ENCODE measurements around the gene CCNE1. TPM values are rescaled to one million over a fixed set of nuclear protein-coding genes. Genes with fewer than 3 reads are reported as not detected.

CCNE1 gene
- total and polyA plus RNA-seq, 2 experiments from 2014 or later: 26.1 to 38.3 TPM

DNA sequence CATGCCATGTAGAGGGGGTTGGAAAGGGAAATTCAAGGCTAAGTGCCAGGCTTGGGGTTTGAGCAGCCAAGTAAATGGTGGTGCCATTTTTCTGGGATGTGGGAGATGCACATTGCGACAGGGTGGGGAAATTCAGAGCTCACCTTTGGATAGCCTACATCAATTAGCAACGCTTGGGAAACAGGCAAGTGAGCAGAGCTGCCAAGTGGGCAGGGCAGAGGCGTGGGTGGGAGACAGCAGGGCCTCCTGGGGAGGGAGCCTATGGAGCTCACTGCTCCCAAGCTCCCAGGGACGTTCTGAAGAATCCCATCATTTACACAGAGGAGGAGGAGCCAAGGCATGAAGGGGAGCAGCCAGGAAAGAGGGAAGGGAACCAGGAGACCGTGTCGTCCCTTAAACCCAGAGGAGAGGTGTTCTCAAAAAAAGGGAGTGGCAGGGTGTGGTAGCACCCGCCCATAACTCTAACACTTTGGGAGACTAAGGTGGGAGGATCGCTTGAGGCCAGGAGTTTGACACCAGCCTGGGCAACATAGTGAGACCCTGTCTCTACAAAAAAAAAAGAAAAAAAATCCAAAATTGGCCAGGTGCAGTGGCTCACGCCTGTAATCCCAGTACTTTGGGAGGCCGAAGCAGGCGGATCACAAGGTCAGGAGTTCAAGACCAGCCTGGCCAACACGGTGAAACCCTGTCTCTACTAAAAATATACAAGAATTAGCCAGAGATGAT, 11.5 kb upstream of the CCNE1 start:
- no peaks in the 10 kb centered on the region for H3K9me3 Mint-ChIP-seq
- Histone ChIP-seq H3F3A (replicated peaks; ENCODE audit: low read depth) (no peaks in the 10 kb centered on the region), H4K20me1 (replicated peaks; ENCODE audit: insufficient read depth) (no peaks in the 10 kb centered on the region), H3K27ac (ENCODE audit: low read depth) (no peak overlapping the region), H3K79me2 (replicated peaks; ENCODE audit: insufficient read depth) (no peaks in the 10 kb centered on the region), H3K4me3 (no peak overlapping the region), H3K36me3 (ENCODE audit: insufficient read depth) (no peaks in the 10 kb centered on the region), H3K9me2 (ENCODE audit: insufficient read depth) (no peaks in the 10 kb centered on the region), H3K4me2 (no peak overlapping the region), H3K27me3 (ENCODE audit: insufficient read depth) (no peaks in the 10 kb centered on the region), H3K4me1 (ENCODE audit: insufficient read depth) (0 out of 2 replicates have a peak, but pooled peaks cover 6% of the 10 kb centered on the region), H2AFZ (no peak overlapping the region)
- peaks cover 15% of the 10 kb centered on the region for H3K4me1 Mint-ChIP-seq
- H3K4me3 Mint-ChIP-seq: no peak overlapping the region
- ATAC-seq (no peak), DNase-seq (ENCODE audit: low spot score) (no peak)
- no peak overlapping the region for H3K27ac Mint-ChIP-seq
- peaks cover 10% of the 10 kb centered on the region for H3K27me3 Mint-ChIP-seq (ENCODE audit: insufficient read depth, low read depth, poor library complexity)
- TF ChIP-seq CREB1 (CRISPR knock-in tag; IDR thresholded peaks at IDR 0.05; ENCODE audit: low read depth): no peak
- no peak for TF ChIP-seq EZH2 (IDR thresholded peaks at IDR 0.05; ENCODE audit: low read depth, unreplicated experiment)
- TF ChIP-seq, protein P1, sequence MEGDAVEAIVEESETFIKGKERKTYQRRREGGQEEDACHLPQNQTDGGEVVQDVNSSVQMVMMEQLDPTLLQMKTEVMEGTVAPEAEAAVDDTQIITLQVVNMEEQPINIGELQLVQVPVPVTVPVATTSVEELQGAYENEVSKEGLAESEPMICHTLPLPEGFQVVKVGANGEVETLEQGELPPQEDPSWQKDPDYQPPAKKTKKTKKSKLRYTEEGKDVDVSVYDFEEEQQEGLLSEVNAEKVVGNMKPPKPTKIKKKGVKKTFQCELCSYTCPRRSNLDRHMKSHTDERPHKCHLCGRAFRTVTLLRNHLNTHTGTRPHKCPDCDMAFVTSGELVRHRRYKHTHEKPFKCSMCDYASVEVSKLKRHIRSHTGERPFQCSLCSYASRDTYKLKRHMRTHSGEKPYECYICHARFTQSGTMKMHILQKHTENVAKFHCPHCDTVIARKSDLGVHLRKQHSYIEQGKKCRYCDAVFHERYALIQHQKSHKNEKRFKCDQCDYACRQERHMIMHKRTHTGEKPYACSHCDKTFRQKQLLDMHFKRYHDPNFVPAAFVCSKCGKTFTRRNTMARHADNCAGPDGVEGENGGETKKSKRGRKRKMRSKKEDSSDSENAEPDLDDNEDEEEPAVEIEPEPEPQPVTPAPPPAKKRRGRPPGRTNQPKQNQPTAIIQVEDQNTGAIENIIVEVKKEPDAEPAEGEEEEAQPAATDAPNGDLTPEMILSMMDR (conservative IDR thresholded peaks at IDR 0.05; ENCODE audit: low read depth in 2 of 2): no peak
- TF ChIP-seq STAT1 (IDR thresholded peaks at IDR 0.05; ENCODE audit: unreplicated experiment): no peak
- TF ChIP-seq ZNF331 (CRISPR knock-in tag; IDR thresholded peaks at IDR 0.05; ENCODE audit: low read depth): no peak
- no peak for TF ChIP-seq JUNB (IDR thresholded peaks at IDR 0.05; ENCODE audit: unreplicated experiment)
- no peak for TF ChIP-seq POLR2AphosphoS5 (IDR thresholded peaks at IDR 0.05; ENCODE audit: low read depth)
- TF ChIP-seq, protein P2, sequence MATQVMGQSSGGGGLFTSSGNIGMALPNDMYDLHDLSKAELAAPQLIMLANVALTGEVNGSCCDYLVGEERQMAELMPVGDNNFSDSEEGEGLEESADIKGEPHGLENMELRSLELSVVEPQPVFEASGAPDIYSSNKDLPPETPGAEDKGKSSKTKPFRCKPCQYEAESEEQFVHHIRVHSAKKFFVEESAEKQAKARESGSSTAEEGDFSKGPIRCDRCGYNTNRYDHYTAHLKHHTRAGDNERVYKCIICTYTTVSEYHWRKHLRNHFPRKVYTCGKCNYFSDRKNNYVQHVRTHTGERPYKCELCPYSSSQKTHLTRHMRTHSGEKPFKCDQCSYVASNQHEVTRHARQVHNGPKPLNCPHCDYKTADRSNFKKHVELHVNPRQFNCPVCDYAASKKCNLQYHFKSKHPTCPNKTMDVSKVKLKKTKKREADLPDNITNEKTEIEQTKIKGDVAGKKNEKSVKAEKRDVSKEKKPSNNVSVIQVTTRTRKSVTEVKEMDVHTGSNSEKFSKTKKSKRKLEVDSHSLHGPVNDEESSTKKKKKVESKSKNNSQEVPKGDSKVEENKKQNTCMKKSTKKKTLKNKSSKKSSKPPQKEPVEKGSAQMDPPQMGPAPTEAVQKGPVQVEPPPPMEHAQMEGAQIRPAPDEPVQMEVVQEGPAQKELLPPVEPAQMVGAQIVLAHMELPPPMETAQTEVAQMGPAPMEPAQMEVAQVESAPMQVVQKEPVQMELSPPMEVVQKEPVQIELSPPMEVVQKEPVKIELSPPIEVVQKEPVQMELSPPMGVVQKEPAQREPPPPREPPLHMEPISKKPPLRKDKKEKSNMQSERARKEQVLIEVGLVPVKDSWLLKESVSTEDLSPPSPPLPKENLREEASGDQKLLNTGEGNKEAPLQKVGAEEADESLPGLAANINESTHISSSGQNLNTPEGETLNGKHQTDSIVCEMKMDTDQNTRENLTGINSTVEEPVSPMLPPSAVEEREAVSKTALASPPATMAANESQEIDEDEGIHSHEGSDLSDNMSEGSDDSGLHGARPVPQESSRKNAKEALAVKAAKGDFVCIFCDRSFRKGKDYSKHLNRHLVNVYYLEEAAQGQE (IDR thresholded peaks at IDR 0.05; ENCODE audit: unreplicated experiment): no peak
- TF ChIP-seq EZH2phosphoT487 (IDR thresholded peaks at IDR 0.05; ENCODE audit: unreplicated experiment): no peak
- TF ChIP-seq, protein P3, sequence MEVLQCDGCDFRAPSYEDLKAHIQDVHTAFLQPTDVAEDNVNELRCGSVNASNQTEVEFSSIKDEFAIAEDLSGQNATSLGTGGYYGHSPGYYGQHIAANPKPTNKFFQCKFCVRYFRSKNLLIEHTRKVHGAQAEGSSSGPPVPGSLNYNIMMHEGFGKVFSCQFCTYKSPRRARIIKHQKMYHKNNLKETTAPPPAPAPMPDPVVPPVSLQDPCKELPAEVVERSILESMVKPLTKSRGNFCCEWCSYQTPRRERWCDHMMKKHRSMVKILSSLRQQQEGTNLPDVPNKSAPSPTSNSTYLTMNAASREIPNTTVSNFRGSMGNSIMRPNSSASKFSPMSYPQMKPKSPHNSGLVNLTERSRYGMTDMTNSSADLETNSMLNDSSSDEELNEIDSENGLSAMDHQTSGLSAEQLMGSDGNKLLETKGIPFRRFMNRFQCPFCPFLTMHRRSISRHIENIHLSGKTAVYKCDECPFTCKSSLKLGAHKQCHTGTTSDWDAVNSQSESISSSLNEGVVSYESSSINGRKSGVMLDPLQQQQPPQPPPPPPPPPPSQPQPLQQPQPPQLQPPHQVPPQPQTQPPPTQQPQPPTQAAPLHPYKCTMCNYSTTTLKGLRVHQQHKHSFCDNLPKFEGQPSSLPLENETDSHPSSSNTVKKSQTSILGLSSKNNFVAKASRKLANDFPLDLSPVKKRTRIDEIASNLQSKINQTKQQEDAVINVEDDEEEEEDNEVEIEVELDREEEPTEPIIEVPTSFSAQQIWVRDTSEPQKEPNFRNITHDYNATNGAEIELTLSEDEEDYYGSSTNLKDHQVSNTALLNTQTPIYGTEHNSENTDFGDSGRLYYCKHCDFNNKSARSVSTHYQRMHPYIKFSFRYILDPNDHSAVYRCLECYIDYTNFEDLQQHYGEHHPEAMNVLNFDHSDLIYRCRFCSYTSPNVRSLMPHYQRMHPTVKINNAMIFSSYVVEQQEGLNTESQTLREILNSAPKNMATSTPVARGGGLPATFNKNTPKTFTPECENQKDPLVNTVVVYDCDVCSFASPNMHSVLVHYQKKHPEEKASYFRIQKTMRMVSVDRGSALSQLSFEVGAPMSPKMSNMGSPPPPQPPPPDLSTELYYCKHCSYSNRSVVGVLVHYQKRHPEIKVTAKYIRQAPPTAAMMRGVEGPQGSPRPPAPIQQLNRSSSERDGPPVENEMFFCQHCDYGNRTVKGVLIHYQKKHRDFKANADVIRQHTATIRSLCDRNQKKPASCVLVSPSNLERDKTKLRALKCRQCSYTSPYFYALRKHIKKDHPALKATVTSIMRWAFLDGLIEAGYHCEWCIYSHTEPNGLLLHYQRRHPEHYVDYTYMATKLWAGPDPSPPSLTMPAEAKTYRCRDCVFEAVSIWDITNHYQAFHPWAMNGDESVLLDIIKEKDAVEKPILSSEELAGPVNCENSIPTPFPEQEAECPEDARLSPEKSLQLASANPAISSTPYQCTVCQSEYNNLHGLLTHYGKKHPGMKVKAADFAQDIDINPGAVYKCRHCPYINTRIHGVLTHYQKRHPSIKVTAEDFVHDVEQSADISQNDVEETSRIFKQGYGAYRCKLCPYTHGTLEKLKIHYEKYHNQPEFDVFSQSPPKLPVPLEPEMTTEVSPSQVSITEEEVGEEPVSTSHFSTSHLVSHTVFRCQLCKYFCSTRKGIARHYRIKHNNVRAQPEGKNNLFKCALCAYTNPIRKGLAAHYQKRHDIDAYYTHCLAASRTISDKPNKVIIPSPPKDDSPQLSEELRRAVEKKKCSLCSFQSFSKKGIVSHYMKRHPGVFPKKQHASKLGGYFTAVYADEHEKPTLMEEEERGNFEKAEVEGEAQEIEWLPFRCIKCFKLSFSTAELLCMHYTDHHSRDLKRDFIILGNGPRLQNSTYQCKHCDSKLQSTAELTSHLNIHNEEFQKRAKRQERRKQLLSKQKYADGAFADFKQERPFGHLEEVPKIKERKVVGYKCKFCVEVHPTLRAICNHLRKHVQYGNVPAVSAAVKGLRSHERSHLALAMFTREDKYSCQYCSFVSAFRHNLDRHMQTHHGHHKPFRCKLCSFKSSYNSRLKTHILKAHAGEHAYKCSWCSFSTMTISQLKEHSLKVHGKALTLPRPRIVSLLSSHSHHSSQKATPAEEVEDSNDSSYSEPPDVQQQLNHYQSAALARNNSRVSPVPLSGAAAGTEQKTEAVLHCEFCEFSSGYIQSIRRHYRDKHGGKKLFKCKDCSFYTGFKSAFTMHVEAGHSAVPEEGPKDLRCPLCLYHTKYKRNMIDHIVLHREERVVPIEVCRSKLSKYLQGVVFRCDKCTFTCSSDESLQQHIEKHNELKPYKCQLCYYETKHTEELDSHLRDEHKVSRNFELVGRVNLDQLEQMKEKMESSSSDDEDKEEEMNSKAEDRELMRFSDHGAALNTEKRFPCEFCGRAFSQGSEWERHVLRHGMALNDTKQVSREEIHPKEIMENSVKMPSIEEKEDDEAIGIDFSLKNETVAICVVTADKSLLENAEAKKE (CRISPR knock-in tag; IDR thresholded peaks at IDR 0.05): no peak
- TF ChIP-seq ZNF114 (CRISPR knock-in tag; IDR thresholded peaks at IDR 0.05): no peak
- no peak for TF ChIP-seq NANOG (IDR thresholded peaks at IDR 0.05; ENCODE audit: borderline replicate concordance)
- TF ChIP-seq, protein P4, sequence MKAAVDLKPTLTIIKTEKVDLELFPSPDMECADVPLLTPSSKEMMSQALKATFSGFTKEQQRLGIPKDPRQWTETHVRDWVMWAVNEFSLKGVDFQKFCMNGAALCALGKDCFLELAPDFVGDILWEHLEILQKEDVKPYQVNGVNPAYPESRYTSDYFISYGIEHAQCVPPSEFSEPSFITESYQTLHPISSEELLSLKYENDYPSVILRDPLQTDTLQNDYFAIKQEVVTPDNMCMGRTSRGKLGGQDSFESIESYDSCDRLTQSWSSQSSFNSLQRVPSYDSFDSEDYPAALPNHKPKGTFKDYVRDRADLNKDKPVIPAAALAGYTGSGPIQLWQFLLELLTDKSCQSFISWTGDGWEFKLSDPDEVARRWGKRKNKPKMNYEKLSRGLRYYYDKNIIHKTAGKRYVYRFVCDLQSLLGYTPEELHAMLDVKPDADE (IDR thresholded peaks at IDR 0.05): no peak
- no peaks in the 10 kb centered on the region for H3K36me3 Mint-ChIP-seq (ENCODE audit: low read depth)
